Adrenal gland (tissue), 19 donors: ENCODE measurements around the gene SETX. TPM values are rescaled to one million over a fixed set of nuclear protein-coding genes. Genes with fewer than 3 reads are reported as not detected.
A peak's percentile ranks its signal among the peaks of the same experiment; 100 is the strongest.

Experiments used
- DNase-seq, 7 donors: peaks; one replicate each; pipeline ENCODE4 v3.0.0-alpha.2; 2019 to 2020
- H3K27ac ChIP-seq, 5 donors: fragments of 200-600 bp; sonication (generic) in 4 of 5; 1 replicate in 3 of 5; 2 replicates in 2 of 5; pipeline versions ENCODE4 v1.5.1 to v1.8.0; 2016 to 2020; ENCODE audit warnings: mild to moderate bottlenecking in 1 of 5
- H3K27me3 ChIP-seq: fragments of 200-600 bp; 2 replicates; pipeline ENCODE4 v1.8.0; 2021
- H3K36me3 ChIP-seq, 2 donors: fragments of 200-600 bp; replicated peaks in 1 of 2; 1 replicate in 1 of 2; 2 replicates in 1 of 2; pipeline versions ENCODE4 v1.5.1 to v1.8.0; 2018 to 2022
- H3K4me1 ChIP-seq, 2 donors: fragments of 200-600 bp; replicated peaks in 1 of 2; 1 replicate in 1 of 2; 2 replicates in 1 of 2; pipeline versions ENCODE4 v1.5.1 to v1.8.0; 2018 to 2021
- H3K4me3 ChIP-seq, 4 donors: fragments of 200-600 bp; sonication (generic) in 3 of 4; one replicate each; pipeline ENCODE4 v1.5.1; 2016 to 2018
- H3K9me3 ChIP-seq, 3 donors: fragments of 200-600 bp; sonication (generic) in 1 of 3; replicated peaks in 1 of 3; 1 replicate in 2 of 3; 2 replicates in 1 of 3; pipeline versions ENCODE4 v1.5.1 to v1.8.0; 2016 to 2021
- CTCF ChIP-seq, 6 experiments: fragments of 450-650 bp in 4 of 6; fragments of 200-600 bp in 2 of 6; sonication (generic) in 1 of 6; IDR thresholded peaks; 1 replicate in 5 of 6; 2 replicates in 1 of 6; pipeline versions ENCODE4 v1.5.1 to v1.8.0; 2016 to 2021; ENCODE audit warnings: antibody characterized with exemption in 6 of 6, mild to moderate bottlenecking in 2 of 6, moderate library complexity in 1 of 6
- POLR2A ChIP-seq, 2 donors: fragments of 450-650 bp; IDR thresholded peaks; one replicate each; pipeline ENCODE4 v1.6.1; 2017; ENCODE audit warnings: antibody characterized with exemption in 2 of 2, mild to moderate bottlenecking in 2 of 2, moderate library complexity in 1 of 2
- WGBS, 4 donors: extraction: QIAGEN DNeasy Blood & Tissue Kit in 2 of 4; methylation state at CpG; one replicate each; pipeline versions ENCODE4 v1.1.5 to v1.1.7; 2013 to 2017; 5-methylcytosine and 5-hydroxymethylcytosine counted together
- intact Hi-C, 2 donors: fragments of 100-400 bp; cut with DNase I; formaldehyde crosslinking; loops; one replicate each; pipeline versions ENCODE4 v1.14.1 to v1.15.0; 2022 to 2023
- long read RNA-seq, 10 donors: library from polyadenylated mRNA in 3 of 10; unstranded in 2 of 10; stranded (forward) in 1 of 10; transcript quantifications; one replicate each; pipeline ENCODE4 v2.0.0 and lab custom pipeline, GENCODE V29; 2021 to 2026
- polyA plus RNA-seq, 3 donors: library from polyadenylated mRNA; stranded (reverse); fragments of 200-250 nt in 2 of 3; fragments of 350-450 nt in 1 of 3; fragmentation: Illumina TruSeq in 1 of 3; extraction: RNeasy Lipid Tissue Mini Kit (QIAGEN cat#74804) in 1 of 3; gene quantifications; one replicate each; pipeline ENCODE4 v1.2.3, GENCODE V29; 2013 to 2014
- total RNA-seq, 9 donors: library from RNA; depleted of rRNA in 4 of 9; stranded (reverse); fragments of >200 nt in 4 of 9; fragments of 120-200 nt in 1 of 9; fragmentation: NEBNext Ultra II Directional in 1 of 9; extraction: Animal tissue kit (Norgen Biotek cat#: 25700) in 1 of 9; gene quantifications; one replicate each; pipeline versions ENCODE4 v1.1.0 to v1.2.4, GENCODE V29; 2013 to 2023
- donor health status: healthy with polysubstance abuse.
- donor health status: Bipolar disorder and iron deficiency.
- donor health status: DM: yes; HTN: yes; CAD: no.
- donor health status: DM: no; HTN: no; CAD: no.
- donor health status: DM: no; HTN: no; CAD: no.
- donor health status: DM: yes; HTN: yes; CAD: no.

The SETX gene
- total RNA-seq (10 to 100 TPM; 36.5 to 71.7 (median 44.4) TPM), polyA plus RNA-seq (10 to 100 TPM; 20.3 to 34.3 (median 23.0) TPM)
- long read RNA-seq, donor 1, partial matches to known transcripts: 0 of 1 reads
- long read RNA-seq, donor 1, other reads (novel, unspliced or antisense): 0 of 1 reads
- long read RNA-seq, donor 2: 0 reads
- long read RNA-seq, donor 3: 0 reads
- long read RNA-seq, donor 4, partial matches to known transcripts: 12 of 18 reads
- long read RNA-seq, donor 4, other reads (novel, unspliced or antisense): 6 of 18 reads
- long read RNA-seq, donor 5, partial matches to known transcripts: 9 of 13 reads
- long read RNA-seq, donor 5, other reads (novel, unspliced or antisense): 4 of 13 reads
- long read RNA-seq, donor 6, partial matches to known transcripts: 7 of 14 reads
- long read RNA-seq, donor 6, other reads (novel, unspliced or antisense): 7 of 14 reads
- long read RNA-seq, donor 7: 0 reads
- long read RNA-seq, donor 8: 0 reads
- long read RNA-seq, donor 9, full-length matches to known transcripts: 1 of 1 reads
- long read RNA-seq, donor 9, partial matches to known transcripts: 0 of 1 reads
- long read RNA-seq, donor 9, other reads (novel, unspliced or antisense): 0 of 1 reads
- long read RNA-seq, donor 10: 0 reads

GRCh38 chr9:132354637-132355355 is at the start of gene SETX:
TSS of gene SETX (minus strand) at chr9:132354986. CDS start at chr9:132349428, 5,558 bp downstream.
- Histone ChIP-seq H3K27me3 (no peaks in the 10 kb centered on the region), H3K36me3 (peaks cover 0 to 24% of the 10 kb centered on the region in 2 donors), H3K9me3 (no peaks in the 10 kb centered on the region), H3K4me1 (peaks cover 21 to 40% of the 10 kb centered on the region in 2 donors), H3K4me3 (peak within 1 kb of the TSS; percentile 37 to 80 (median 54)), H3K27ac (peak within 1 kb of the TSS; percentile 76 to 97 (median 93))
- WGBS, 4 donors: 0 to 2% (median 0%) methylated on average over 13 to 82 of the region's 82 CpGs
- peak; percentile 93 to 96 for TF ChIP-seq POLR2A (IDR thresholded peaks at IDR 0.05)
- peak in 2 of 6 experiments; percentile 7 to 28 for TF ChIP-seq CTCF (IDR thresholded peaks at IDR 0.05)
- intact Hi-C loops: no loop called here
- peak; percentile 96 to 99 (median 98) for DNase-seq

GRCh38 chr9:132404228-132404881 is 49.6 kb upstream of the SETX start:
- Histone ChIP-seq H3K27me3 (peaks cover 4% of the 10 kb centered on the region), H3K36me3 (peaks cover 0 to 20% of the 10 kb centered on the region in 2 donors), H3K4me3 (no peak overlapping the region), H3K9me3 (no peaks in the 10 kb centered on the region), H3K4me1 (peaks cover 8 to 16% of the 10 kb centered on the region in 2 donors), H3K27ac (no peak overlapping the region)
- DNase-seq: no peak
- intact Hi-C loops: no loop called here
- WGBS, 4 donors: 60 to 66% (median 63%) methylated on average over 9 of the region's 9 CpGs
- TF ChIP-seq CTCF (IDR thresholded peaks at IDR 0.05) (no peak), POLR2A (IDR thresholded peaks at IDR 0.05) (no peak)

- no peaks in the 10 kb centered on the region for H3K27me3 ChIP-seq
- WGBS, 4 donors: 92 to 98% (median 94%) methylated on average over 4 of the region's 4 CpGs
- no peak overlapping the region for H3K4me3 ChIP-seq
- TF ChIP-seq POLR2A (IDR thresholded peaks at IDR 0.05) (no peak), CTCF (IDR thresholded peaks at IDR 0.05) (no peak)
- H3K27ac ChIP-seq: no peak overlapping the region
- H3K36me3 ChIP-seq: peaks cover 0 to 44% of the 10 kb centered on the region in 2 donors
- no peaks in the 10 kb centered on the region for H3K9me3 ChIP-seq
- H3K4me1 ChIP-seq: peaks cover 6 to 11% of the 10 kb centered on the region in 2 donors
- no peak for DNase-seq
- intact Hi-C loops: no loop called here
Measured at GRCh38 chr9:132401824-132402223, 47.0 kb upstream of the SETX start.
